Measurements from ENCODE around the gene ITGA1. TPM values are rescaled to one million over a fixed set of nuclear protein-coding genes. Genes with fewer than 3 reads are reported as not detected.

ITGA1 gene
- total and polyA plus RNA-seq, 2 of the 13 experiments (the other 11 are each of a cell fraction or from before 2014, with no cell fraction given): 23.1 to 28.6 TPM

DNA sequence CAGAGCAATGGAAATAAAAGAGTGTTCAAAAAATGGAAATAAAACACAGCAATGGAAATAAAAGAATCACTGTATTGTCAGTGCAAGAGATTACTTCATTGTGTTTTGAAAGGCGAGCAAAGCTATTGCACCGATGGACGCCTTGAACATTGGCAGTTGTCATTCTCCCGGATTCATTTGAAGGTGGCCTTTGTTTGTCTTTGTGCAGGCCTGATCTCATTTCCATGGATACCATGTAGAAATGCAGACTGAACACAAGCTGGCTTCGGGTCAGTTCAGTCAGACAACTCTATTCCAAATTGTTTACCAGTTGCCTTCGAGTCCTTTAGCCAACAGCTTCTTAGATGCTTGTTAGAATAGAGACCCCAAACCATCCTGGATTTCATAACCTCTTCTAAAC is 209.7 kb downstream of the ITGA1 start (continued):
- TF ChIP-seq, protein P1, sequence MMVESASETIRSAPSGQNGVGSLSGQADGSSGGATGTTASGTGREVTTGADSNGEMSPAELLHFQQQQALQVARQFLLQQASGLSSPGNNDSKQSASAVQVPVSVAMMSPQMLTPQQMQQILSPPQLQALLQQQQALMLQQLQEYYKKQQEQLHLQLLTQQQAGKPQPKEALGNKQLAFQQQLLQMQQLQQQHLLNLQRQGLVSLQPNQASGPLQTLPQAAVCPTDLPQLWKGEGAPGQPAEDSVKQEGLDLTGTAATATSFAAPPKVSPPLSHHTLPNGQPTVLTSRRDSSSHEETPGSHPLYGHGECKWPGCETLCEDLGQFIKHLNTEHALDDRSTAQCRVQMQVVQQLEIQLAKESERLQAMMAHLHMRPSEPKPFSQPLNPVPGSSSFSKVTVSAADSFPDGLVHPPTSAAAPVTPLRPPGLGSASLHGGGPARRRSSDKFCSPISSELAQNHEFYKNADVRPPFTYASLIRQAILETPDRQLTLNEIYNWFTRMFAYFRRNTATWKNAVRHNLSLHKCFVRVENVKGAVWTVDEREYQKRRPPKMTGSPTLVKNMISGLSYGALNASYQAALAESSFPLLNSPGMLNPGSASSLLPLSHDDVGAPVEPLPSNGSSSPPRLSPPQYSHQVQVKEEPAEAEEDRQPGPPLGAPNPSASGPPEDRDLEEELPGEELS (CRISPR knock-in tag; IDR thresholded peaks at IDR 0.05): peak; percentile 79
- TF ChIP-seq HNF4G (IDR thresholded peaks at IDR 0.05; ENCODE audit: borderline replicate concordance, low read depth, low read length) (peak; percentile 30; the same call in 1 of the 2 replicates), HNF4G (CRISPR knock-in tag; IDR thresholded peaks at IDR 0.05; ENCODE audit: borderline replicate concordance, low read depth) (no peak), SAP130 (CRISPR knock-in tag; IDR thresholded peaks at IDR 0.05; ENCODE audit: low read depth) (peak; percentile 91), CCDC6 (CRISPR knock-in tag; IDR thresholded peaks at IDR 0.05) (0 out of 2 replicates have a peak, but pooled peaks have one; percentile 46), DMAP1 (CRISPR knock-in tag; IDR thresholded peaks at IDR 0.05) (peak; percentile 45; the same call in 1 of the 2 replicates), ZNF879 (CRISPR knock-in tag; IDR thresholded peaks at IDR 0.05) (no peak), ZNF326 (CRISPR knock-in tag; IDR thresholded peaks at IDR 0.05; ENCODE audit: borderline replicate concordance) (no peak), IRF2 (CRISPR knock-in tag; IDR thresholded peaks at IDR 0.05) (peak; percentile 65; the same call in 1 of the 2 replicates), RELA (CRISPR knock-in tag; IDR thresholded peaks at IDR 0.05) (no peak), SOX5 (CRISPR knock-in tag; IDR thresholded peaks at IDR 0.05; ENCODE audit: borderline replicate concordance) (peak; percentile 93), ISL2 (CRISPR knock-in tag; IDR thresholded peaks at IDR 0.05) (peak; percentile 44; the same call in 1 of the 2 replicates)
- TF ChIP-seq, protein P2, sequence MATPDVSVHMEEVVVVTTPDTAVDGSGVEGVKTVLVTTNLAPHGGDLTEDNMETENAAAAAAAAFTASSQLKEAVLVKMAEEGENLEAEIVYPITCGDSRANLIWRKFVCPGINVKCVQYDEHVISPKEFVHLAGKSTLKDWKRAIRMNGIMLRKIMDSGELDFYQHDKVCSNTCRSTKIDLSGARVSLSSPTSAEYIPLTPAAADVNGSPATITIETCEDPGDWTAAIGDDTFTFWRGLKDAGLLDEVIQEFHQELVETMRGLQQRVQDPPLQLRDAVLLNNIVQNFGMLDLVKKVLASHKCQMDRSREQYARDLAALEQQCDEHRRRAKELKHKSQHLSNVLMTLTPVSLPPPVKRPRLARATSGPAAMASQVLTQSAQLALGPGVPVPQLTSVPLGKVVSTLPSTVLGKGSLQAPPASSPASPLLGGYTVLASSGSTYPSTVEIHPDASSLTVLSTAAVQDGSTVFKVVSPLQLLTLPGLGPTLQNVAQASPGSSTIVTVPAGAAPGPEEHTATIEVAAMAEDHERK (CRISPR knock-in tag; IDR thresholded peaks at IDR 0.05; ENCODE audit: low read depth): no peak
- TF ChIP-seq, protein P3, sequence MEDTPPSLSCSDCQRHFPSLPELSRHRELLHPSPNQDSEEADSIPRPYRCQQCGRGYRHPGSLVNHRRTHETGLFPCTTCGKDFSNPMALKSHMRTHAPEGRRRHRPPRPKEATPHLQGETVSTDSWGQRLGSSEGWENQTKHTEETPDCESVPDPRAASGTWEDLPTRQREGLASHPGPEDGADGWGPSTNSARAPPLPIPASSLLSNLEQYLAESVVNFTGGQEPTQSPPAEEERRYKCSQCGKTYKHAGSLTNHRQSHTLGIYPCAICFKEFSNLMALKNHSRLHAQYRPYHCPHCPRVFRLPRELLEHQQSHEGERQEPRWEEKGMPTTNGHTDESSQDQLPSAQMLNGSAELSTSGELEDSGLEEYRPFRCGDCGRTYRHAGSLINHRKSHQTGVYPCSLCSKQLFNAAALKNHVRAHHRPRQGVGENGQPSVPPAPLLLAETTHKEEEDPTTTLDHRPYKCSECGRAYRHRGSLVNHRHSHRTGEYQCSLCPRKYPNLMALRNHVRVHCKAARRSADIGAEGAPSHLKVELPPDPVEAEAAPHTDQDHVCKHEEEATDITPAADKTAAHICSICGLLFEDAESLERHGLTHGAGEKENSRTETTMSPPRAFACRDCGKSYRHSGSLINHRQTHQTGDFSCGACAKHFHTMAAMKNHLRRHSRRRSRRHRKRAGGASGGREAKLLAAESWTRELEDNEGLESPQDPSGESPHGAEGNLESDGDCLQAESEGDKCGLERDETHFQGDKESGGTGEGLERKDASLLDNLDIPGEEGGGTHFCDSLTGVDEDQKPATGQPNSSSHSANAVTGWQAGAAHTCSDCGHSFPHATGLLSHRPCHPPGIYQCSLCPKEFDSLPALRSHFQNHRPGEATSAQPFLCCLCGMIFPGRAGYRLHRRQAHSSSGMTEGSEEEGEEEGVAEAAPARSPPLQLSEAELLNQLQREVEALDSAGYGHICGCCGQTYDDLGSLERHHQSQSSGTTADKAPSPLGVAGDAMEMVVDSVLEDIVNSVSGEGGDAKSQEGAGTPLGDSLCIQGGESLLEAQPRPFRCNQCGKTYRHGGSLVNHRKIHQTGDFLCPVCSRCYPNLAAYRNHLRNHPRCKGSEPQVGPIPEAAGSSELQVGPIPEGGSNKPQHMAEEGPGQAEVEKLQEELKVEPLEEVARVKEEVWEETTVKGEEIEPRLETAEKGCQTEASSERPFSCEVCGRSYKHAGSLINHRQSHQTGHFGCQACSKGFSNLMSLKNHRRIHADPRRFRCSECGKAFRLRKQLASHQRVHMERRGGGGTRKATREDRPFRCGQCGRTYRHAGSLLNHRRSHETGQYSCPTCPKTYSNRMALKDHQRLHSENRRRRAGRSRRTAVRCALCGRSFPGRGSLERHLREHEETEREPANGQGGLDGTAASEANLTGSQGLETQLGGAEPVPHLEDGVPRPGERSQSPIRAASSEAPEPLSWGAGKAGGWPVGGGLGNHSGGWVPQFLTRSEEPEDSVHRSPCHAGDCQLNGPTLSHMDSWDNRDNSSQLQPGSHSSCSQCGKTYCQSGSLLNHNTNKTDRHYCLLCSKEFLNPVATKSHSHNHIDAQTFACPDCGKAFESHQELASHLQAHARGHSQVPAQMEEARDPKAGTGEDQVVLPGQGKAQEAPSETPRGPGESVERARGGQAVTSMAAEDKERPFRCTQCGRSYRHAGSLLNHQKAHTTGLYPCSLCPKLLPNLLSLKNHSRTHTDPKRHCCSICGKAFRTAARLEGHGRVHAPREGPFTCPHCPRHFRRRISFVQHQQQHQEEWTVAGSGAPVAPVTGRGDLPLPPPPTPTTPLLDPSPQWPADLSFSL (CRISPR knock-in tag; IDR thresholded peaks at IDR 0.05): no peak
- TF ChIP-seq, protein P4, sequence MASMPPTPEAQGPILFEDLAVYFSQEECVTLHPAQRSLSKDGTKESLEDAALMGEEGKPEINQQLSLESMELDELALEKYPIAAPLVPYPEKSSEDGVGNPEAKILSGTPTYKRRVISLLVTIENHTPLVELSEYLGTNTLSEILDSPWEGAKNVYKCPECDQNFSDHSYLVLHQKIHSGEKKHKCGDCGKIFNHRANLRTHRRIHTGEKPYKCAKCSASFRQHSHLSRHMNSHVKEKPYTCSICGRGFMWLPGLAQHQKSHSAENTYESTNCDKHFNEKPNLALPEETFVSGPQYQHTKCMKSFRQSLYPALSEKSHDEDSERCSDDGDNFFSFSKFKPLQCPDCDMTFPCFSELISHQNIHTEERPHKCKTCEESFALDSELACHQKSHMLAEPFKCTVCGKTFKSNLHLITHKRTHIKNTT (CRISPR knock-in tag; IDR thresholded peaks at IDR 0.05): no peak

All from HepG2 (cell line).